GM21529 (cell line): ENCODE measurements around the gene IL6R.
A peak's percentile ranks its signal among the peaks of the same experiment; 100 is the strongest.
"Not testable (repeated sequence)": the region's sequence is repeated elsewhere in the genome, so short reads cannot be mapped to it uniquely, and the experiment has no call there.

Source experiments
- ATAC-seq: cut with Tn5 transposase; IDR thresholded peaks from one replicate; pipeline ENCODE4 v1.9.1; 2021; ENCODE audit not compliant: unreplicated experiment

The IL6R gene

GRCh38 chr1:154406572-154406879 is 1.4 kb downstream of the IL6R start:
- no peak for ATAC-seq

- ATAC-seq: no peak
Observed at GRCh38 chr1:154406886-154407197, 1.7 kb downstream of the IL6R start.

- peak; percentile 37 for ATAC-seq
Observed at GRCh38 chr1:154407198-154408091, 2.3 kb downstream of the IL6R start.

- no peak for ATAC-seq
Observed at GRCh38 chr1:154408174-154408777, 3.1 kb downstream of the IL6R start.

- no peak for ATAC-seq
Observed at GRCh38 chr1:154410185-154410827, 5.2 kb downstream of the IL6R start.

- no peak for ATAC-seq
Observed at GRCh38 chr1:154411525-154411924, 6.4 kb downstream of the IL6R start.

- no peak for ATAC-seq
Observed at GRCh38 chr1:154413177-154413783, 8.1 kb downstream of the IL6R start.

GRCh38 chr1:154414606-154415005 is 9.5 kb downstream of the IL6R start:
- no peak for ATAC-seq

- ATAC-seq: no peak
Observed at GRCh38 chr1:154416471-154417337, 11.6 kb downstream of the IL6R start.

GRCh38 chr1:154417338-154417608 is 12.1 kb downstream of the IL6R start:
- no peak for ATAC-seq

GRCh38 chr1:154418062-154418921 is 13.1 kb downstream of the IL6R start:
- no peak for ATAC-seq

GRCh38 chr1:154418923-154419619 is 13.9 kb downstream of the IL6R start:
- no peak for ATAC-seq

GRCh38 chr1:154419620-154420571 is 14.8 kb downstream of the IL6R start:
- no peak for ATAC-seq

GRCh38 chr1:154420961-154421924 is 16.1 kb downstream of the IL6R start:
- no peak for ATAC-seq

- not testable (repeated sequence) for ATAC-seq
Observed at GRCh38 chr1:154422049-154422448, 16.9 kb downstream of the IL6R start.

- ATAC-seq: no peak
Observed at GRCh38 chr1:154422521-154422920, 17.4 kb downstream of the IL6R start.

GRCh38 chr1:154423304-154423987 is 18.3 kb downstream of the IL6R start:
- no peak for ATAC-seq
